HG03196 (cell line): ENCODE measurements around the gene UBR3.
"Not testable (repeated sequence)": the region's sequence is repeated elsewhere in the genome, so short reads cannot be mapped to it uniquely, and the experiment has no call there.

Experiments used
- ATAC-seq: cut with Tn5 transposase; IDR thresholded peaks from one replicate; pipeline ENCODE4 v1.9.1; 2021; ENCODE audit not compliant: unreplicated experiment

UBR3 gene

DNA sequence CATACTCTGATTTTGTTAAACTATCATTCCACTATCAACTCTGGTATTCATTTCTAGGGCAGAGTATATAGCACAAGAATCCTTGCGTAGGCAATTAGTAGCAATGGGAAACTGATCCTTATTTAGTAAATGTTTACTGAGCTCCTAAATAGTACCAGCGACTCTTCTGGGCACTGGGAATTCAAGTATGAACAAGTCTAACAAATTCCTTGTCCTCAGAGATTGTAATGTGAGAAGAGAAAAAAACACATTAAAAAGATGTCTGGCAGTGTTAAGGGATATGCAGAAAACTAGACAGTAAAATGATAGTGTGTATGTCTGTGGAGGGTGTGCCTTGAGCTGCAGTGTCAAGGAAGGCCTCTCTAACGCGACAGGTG is 3.3 kb upstream of the UBR3 start:
- no peak for ATAC-seq

DNA sequence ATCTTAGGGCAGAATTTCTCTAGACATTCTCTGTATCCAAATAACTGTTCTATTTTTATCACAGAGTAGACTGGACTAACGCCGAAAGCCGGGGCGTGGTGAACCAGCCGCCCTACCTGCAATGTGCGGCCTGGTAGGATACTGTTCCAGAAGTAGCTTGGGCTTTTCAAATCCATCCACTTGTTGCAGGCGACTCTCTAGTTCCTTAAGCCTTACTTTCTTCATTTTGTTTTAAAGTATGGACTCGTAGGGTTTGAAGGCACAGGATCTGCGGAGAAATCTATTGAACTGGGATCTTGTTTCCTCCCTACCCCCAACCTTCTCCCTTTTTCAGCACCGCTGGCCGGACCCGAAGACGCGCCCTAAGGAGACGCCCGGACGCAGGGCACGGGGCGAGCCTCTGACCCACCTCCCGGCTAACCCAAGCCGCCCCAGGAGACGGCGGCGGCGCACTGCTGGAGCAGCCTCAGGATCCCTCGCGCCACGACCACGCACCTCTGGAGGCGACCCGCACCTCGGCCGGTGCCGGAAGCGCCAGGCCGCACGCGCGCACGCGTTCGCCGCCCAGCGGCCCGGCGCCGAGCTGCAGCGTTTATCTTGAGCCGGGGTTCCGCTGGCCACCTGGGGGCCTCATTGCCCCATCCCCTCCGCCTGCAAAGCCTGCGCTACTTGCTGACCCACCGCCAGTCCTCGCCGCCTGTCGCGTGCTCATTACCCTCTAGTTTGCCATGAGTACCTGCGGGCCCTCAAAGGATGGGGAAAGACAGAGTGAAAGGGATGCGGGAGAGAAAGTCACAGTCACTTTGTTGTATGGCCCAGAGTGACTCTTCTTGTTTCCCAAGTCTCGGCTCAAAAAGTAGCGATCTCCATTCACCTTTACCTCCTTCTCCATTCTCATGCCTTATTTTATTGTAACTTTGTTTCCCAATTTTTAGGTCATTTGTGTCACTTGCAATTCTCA is 2.6 kb upstream of the UBR3 start, which contains the start of gene METTL5:
Gene METTL5 (minus strand): TSS at position 533 of the 961 bp plus-strand sequence. CDS start 308 bp downstream, at position 225.
- peak; percentile 57 for ATAC-seq

DNA sequence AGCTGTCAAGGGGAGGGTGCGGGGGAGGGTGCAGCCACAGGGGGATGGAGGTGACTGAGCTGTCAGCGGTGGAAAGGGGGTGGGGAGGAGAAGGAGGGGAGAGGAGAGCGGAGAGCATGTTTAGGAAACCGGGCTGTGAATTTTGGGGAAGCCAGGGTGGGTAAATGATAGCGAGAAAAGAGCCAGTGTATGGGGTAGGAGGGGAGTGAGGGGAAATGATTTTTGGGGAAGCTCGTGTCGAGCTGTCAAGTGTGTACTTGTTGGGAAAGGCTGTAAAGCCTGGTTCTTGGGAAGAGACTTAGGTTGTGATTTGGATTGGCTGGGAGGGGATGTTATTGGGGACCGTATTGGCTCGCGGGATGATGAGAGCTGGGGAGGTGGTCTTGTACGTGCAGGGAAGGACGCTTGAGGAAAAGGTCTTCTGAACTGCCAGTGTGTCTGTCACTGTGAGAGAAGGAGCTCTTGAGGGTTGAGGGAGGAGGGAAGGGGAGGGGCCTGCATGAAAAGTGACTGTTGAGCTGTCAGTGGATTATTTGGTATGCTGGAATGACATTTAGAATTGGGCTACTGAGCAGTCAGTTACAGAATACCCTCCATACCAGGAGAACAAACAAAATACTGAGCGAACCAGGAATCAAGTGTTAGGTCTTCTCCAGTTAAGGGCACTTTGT is 1.0 kb downstream of the UBR3 start:
- ATAC-seq = no peak

DNA sequence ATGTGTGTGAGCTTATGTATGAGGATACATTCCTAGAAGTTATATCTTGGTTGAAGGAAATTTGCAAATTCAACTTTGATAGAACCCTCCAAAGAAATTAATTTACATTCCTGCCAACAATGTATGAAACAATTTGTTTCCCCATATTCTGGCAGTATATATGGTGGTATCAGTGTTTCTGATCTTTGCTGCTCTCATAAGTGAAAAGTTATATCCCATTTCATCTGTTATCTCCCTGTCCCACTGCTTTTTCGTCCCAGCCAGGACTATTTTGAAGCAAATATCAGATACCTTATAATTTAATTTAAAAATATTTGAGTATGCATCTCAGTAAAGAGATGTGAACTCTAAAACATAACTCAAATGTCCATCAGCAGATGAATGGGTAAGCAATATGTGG is 7.1 kb downstream of the UBR3 start:
- no peak for ATAC-seq

DNA sequence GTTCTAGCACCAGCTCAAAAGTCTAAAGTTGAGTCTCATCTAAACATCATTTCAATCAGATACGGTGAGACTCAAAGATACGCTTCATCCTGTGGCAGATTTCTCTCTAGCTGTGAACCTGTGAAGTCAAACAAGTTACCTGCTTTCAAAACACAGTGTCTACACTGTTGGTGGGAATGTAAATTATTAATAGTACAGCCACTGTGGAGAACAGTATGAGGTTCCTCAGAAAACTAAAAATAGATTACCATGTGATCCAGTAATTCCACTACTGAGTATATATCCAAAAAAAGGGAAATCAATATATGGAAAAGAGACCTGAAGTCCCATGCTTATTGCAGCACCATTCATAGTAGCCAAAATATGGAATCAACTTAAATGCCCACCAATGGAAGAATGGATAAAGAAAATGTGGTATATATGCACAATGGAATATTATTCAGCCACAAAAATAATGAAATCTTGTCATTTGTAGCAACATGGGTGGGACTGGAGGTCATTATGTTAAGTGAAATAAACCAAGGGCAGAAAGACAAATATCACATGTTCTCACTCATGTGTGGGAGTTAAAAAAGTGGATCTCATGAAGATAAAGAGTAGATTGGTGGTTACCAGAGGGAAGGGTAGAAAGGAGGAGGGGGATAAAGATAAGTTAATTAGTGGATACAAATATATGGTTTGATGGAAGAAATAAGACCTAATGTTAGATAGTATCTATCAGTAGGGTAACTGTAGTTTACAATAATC is 11.7 kb downstream of the UBR3 start:
- ATAC-seq = no peak

DNA sequence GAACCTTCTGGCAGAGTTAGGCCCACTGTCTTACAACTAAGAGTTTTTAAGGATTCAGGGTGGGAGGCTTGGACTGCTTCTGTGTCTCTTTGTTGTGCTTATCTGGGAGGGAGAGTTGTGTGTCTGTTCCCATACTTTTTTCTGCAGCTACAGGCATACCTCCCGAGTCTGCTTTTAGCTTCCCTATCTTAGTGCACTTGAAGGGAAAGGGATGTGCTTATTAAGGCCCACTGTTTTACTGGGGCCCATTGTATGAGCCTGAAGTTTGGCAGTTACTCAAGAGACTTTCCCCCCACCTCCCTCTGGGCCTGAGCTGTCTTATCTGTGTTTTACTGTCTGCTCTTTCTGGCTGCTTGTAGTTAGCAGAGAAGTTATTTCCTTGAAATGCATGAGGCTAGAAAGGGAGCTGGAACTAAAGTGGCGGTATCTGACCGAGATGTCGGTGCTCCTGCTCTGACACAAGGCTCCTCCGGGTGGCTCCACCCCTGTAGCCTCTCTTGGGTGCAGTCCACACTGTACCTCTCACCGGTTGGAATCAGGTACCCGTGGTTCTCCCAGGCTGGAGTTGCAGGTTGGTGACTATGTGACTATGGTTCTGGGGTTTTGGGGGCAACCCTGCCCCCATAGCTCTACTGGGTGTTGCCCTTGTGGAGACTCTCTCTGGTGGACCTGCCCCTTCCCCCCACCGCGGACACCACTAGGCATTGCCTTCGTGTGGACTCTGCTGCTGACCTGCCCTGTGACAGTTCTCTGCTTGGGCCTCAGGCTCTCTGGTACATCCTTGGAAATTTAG is 12.9 kb downstream of the UBR3 start:
- no peak for ATAC-seq

DNA sequence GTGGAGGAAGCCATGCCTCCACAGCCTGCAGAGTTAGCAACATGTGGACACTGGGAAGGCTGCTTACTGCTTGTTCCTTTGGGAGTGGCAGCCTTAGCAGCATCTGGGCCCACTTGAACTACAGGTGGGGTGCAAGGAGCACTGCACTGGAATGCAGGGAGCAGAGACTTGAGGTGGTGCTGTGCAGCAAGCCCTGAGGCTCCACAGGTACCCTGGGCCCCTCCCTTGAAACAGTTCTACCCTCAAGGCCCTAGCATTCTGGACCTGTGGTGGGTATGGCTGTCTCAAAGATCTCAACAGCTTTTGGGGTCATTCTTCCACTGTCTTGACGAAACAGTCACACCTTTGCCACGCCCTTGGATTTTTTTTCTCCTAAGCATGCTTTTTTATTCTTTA is 13.5 kb downstream of the UBR3 start:
- no peak for ATAC-seq

DNA sequence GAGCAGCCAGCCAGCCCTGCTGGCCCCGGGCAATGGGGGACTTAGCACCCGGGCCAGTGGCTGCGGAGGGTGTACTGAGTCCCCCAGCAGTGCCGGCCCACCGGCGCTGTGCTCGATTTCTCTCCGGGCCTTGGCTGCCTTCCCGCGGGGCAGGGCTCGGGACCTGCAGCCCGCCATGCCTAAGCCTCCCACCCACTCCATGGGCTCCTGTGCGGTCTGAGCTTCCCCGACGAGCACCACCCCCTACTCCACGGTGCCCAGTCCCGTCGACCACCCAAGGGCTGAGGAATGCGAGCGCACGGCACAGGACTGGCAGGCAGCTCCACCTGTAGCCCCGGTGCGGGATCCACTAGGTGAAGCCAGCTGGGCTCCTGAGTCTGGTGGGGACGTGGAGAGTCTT is 14.4 kb downstream of the UBR3 start:
- not testable (repeated sequence) for ATAC-seq

DNA sequence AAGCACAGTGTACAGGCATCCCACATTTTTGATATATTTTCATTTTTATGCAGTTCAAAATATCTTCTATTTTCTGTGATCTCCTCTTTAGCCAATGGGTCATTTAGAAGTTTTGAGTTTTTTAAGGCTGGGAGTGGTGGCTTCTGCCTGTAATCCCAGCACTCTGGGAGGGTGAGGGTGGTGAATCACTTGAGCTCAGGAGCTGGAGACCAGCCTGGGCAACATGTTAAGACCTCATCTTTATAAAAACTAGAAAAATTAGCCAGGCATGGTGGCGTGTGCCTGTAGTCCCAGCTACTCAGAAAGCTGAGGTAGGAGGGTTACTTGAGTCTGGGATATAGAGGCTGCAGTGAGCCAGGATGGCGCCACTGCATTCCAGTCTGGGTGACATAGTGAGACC is 17.8 kb downstream of the UBR3 start:
- ATAC-seq = no peak

DNA sequence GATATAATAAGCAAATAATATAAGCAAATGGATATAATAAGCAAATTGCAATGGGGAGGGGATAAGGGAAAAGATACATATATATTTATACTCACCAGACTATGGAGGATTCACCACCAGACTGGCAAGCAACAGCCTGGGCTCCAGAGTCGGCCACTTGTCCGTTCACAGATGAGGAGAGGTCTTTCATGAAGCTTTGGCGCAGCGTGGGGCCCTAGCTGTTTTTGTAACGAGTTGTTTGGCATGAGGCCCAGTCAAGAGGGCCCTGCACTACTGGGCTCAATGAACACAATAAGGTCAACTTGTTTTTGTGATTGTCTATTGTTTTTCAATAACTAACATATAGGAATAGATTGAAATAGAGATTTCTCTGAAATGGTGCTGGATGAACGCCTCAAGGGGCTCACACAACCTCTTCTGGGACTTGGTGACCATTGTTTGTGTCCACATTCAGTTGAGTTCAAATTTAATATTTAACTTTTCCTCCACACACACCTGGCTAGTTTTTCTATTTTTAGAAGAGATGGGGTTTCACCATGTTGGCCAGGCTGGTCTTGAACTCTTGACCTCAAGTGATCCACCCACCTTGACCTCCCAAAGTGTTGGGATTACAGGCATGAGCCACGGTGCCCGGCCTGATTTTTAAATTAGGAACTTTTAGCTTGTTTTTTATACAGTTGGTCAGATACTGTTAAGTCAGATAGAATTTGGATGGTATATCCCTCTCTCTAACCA is 21.9 kb downstream of the UBR3 start:
- not testable (repeated sequence) for ATAC-seq

DNA sequence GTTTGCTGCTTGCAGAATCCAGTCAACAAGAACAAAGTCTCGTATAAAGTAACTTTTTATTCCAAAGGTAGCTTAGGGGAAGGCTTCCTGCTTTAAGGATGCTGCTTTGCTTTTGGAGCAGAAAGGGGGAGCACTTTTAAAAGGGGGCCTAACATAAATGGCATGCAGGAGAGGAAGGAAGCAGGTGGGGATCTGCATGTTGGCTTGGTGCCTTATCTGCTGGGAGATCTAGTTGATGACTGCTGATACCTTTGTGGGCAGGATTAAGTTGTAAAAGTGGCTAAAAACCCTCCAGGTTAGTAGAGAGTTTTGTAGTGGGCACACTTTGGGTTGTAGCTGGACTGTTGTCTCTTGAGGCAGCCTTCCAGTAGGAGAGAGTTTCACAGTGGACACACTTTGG is 22.5 kb downstream of the UBR3 start:
- ATAC-seq = no peak

DNA sequence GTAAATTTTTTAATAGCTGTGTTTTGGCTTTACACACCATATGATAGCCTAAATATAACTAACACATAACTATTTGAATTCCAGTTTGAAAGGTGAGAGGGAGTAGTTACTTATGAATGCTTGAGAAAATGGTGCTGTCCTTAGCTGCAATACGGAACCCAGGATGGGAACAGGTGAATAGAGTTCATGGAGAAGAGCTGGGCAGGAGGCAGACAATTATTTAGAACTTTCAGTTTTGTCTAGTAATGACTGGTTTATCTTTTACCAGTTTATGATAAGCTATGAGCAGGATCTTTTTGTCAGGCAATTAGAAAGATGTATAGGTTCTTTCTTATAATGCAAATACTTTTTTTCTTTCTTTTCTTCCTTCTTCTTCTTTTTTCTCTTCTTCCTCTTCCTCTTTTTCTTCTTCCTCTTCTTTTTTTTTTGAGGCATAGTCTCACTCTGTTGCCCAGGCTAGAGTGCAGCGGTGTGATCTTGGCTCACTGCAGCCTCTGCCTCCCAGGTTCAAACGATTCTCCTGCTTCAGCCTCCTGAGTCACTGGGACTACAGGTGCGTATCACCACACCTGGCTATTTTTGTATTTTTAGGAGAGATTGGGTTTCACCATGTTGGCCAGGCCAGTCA is 25.9 kb downstream of the UBR3 start:
- ATAC-seq = no peak

DNA sequence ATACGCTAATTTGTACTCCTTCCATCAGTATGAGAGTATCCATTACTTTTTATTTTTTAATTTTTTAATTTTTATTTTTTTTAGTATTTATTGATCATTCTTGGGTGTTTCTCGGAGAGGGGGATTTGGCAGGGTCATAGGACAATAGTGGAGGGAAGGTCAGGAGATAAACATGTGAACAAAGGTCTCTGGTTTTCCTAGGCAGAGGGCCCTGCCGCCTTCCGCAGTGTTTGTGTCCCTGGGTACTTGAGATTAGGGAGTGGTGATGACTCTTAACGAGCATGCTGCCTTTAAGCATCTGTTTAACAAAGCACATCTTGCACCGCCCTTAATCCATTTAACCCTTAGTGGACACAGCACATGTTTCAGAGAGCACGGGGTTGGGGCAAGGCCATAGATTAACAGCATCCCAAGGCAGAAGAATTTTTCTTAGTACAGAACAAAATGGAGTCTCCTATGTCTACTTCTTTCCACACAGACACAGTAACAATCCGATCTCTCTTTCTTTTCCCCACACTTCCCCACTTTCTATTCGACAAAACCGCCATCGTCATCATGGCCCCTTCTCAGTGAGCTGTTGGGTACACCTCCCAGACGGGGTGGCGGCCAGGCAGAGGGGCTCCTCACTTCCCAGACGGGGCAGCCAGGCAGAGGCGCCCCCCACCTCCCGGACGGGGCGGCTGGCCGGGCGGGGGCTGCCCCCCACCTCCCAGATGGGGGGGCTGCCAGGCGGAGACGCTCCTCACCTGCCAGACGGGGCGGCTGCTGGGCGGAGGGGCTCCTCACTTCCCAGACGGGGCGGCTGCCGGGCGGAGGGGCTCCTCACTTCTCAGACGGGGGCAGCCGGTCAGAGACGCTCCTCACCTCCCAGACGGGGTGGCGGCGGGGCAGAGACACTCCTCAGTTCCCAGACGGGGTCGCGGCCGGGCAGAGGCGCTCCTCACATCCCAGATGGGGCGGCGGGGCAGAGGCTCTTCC is 28.3 kb downstream of the UBR3 start:
- ATAC-seq = not testable (repeated sequence)

DNA sequence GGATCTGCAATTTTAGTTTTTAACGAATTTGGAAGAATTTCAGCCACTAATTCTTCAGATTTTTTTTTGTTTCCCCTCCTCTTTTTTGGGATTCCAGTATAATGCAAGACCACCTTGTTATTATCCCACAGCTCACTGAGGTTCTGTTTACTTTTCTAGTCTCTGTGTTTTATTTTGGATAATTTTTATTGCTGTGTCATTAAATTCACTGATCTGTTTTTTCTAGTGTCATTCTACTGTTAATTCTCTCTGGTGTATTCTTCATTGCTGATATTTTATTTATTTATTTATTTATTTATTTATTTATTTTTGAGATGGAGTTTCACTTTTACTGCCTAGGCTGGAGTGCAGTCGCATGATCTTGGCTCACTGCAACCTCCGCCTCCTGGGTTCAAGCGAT is 32.2 kb downstream of the UBR3 start:
- ATAC-seq = no peak

DNA sequence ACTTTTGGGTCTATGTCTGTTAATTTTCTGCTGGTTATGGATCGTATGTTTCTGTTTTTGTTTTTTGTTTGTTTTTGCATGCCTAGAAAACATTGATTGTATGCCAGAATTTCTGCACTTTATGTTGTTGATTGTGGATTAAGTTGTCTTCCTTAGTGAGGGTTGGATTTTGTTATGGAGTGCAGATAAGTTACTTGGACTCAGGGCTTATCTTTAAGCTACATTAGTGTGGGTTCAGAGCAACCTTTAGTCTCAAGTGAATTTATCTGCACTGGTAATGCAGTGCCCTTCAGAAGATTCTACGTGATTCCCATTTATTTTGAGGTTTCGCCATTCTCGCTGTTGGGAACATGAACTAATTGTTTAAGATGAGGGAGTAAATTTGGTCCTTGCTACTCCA is 32.9 kb downstream of the UBR3 start:
- ATAC-seq = no peak

DNA sequence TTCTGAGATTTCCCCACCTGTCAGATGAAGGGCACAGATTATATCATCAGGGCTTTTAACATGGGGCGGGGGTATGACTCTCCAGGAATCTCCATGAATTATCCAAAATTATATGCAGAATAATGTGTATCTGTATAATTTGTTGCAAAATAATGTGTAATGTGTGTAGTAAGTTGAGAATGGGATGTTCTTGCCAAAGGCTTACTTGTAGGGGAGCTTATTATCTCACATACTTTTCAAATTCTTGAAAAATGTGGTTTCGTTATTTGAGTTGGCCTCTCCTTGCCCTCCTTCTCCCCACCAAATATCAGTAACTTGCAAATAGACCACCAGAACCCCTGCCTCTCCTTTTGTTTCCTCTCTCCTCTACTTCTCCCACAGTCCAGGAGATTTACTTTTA is 35.6 kb downstream of the UBR3 start:
- ATAC-seq = no peak

DNA sequence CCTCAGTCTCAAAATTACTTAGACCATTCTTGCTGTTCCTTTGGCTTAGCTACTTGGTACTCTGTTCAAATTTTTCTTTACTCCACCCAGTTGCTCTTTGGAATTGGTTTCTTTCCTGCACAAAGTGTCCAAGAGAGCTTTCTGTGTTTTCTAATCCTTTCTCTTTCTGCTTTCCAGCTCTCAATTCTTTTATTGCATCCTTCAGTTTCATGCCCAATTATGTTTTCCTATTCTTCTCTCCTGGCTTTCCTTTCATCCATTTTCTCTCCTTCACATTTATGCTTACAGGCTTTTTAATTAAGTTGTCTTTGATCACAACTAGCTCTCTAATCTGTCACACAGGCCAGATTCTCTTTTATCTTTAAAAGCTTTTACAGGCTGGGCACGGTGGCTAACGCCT is 38.2 kb downstream of the UBR3 start:
- no peak for ATAC-seq

DNA sequence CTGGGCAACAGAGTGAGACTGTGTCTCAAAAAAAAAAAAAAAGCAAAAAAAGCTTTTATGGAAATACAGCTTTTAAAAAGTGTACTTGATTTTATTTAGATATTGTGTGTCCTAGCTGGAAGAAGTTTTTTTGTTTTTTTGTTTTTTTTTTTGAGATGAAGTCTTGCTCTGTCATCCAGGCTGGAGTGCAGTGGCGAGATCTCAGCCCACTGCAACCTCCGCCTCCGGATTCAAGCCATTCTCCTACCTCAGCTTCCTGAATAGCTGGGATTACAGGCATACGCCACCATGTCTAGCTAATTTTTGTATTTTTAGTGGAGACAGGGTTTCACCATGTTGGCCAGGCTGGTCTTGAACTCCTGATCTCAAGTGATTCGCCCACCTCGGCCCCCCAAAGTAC is 39.0 kb downstream of the UBR3 start:
- ATAC-seq = not testable (repeated sequence)
